ENCODE results near the gene BICRAL. TPM values are rescaled to one million over a fixed set of nuclear protein-coding genes. Genes with fewer than 3 reads are reported as not detected.

The BICRAL gene
- total and polyA plus RNA-seq, 2 donors (not counting 3 experiments of a cell fraction or from before 2014, with no cell fraction given): 5.6 to 6.8 TPM

DNA sequence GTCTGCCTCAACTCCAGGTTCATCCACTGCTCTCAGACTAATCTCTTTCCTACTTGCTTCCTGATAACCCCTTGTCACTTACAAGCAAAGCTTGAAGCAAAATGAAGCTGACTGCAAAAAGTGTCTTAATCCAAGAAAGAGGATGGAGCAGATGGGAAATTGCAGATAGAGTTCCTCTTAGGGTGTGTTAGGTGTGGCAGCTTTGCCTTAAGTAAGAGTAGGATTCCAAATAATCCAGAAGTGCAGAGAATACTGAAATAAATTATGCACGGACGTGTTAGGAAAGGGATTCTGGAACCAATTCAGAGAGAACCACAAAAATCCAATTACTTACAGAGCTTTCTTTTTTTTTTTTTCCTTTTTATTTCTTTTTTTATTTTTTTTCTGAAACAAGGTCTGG is 91.5 kb downstream of the BICRAL start:
- Histone ChIP-seq H3K4me3 (replicated peaks in 1 of 3; ENCODE audit: insufficient read depth in 1 of 3, low read depth in 1 of 3, low read length in 3 of 3) (no peak overlapping the region), H2AFZ (ENCODE audit: low read depth, low read length) (no peak overlapping the region), H3K36me3 (ENCODE audit: control insufficient read depth in 2 of 2, extremely low read depth in 1 of 2, insufficient read depth in 2 of 2, low read length in 2 of 2) (no peaks in the 10 kb centered on the region), H3K9me1 (replicated peaks; ENCODE audit: control insufficient read depth, extremely low read depth, insufficient read depth, low read length) (no peaks in the 10 kb centered on the region), H3K4me2 (ENCODE audit: insufficient read depth, low read length) (no peak overlapping the region), H3K4me1 (ENCODE audit: control insufficient read depth, extremely low read depth, insufficient read depth, low read length) (no peaks in the 10 kb centered on the region), H3K9me3 (replicated peaks; ENCODE audit: control insufficient read depth, insufficient read depth, low read length) (no peaks in the 10 kb centered on the region), H3K79me2 (ENCODE audit: control insufficient read depth, insufficient read depth, low read length) (no peaks in the 10 kb centered on the region), H3K27ac (ENCODE audit: insufficient read depth, low read depth, low read length) (no peak overlapping the region), H3K27me3 (ENCODE audit: control insufficient read depth in 2 of 2, insufficient read depth in 2 of 2, low read length in 2 of 2) (no peaks in the 10 kb centered on the region), H4K20me1 (replicated peaks; ENCODE audit: control insufficient read depth, extremely low read depth, insufficient read depth, low read length) (no peaks in the 10 kb centered on the region), H3K9ac (replicated peaks; ENCODE audit: extremely low read depth, insufficient read depth, low read length) (no peak overlapping the region)
- no peak for DNase-seq (ENCODE audit: low read depth, low spot score)
- TF ChIP-seq, protein P1, sequence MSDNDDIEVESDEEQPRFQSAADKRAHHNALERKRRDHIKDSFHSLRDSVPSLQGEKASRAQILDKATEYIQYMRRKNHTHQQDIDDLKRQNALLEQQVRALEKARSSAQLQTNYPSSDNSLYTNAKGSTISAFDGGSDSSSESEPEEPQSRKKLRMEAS (IDR thresholded peaks at IDR 0.05; ENCODE audit: insufficient read depth, insufficient read length): no peak
- TF ChIP-seq FOS (IDR thresholded peaks at IDR 0.05; ENCODE audit: borderline replicate concordance, insufficient read depth, low read length): no peak
- no peak for TF ChIP-seq EZH2 (IDR thresholded peaks at IDR 0.05; ENCODE audit: borderline replicate concordance, low read depth, low read length, severe bottlenecking)
- no peak for TF ChIP-seq JUN (IDR thresholded peaks at IDR 0.05; ENCODE audit: borderline replicate concordance, insufficient read depth, insufficient read length, low read depth)
- no peak for TF ChIP-seq MYC (IDR thresholded peaks at IDR 0.05; ENCODE audit: low read depth, low read length)
- TF ChIP-seq, protein P2, sequence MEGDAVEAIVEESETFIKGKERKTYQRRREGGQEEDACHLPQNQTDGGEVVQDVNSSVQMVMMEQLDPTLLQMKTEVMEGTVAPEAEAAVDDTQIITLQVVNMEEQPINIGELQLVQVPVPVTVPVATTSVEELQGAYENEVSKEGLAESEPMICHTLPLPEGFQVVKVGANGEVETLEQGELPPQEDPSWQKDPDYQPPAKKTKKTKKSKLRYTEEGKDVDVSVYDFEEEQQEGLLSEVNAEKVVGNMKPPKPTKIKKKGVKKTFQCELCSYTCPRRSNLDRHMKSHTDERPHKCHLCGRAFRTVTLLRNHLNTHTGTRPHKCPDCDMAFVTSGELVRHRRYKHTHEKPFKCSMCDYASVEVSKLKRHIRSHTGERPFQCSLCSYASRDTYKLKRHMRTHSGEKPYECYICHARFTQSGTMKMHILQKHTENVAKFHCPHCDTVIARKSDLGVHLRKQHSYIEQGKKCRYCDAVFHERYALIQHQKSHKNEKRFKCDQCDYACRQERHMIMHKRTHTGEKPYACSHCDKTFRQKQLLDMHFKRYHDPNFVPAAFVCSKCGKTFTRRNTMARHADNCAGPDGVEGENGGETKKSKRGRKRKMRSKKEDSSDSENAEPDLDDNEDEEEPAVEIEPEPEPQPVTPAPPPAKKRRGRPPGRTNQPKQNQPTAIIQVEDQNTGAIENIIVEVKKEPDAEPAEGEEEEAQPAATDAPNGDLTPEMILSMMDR (IDR thresholded peaks at IDR 0.05; ENCODE audit: extremely low read depth in 1 of 2, insufficient read depth in 1 of 2, low read depth in 1 of 2, low read length in 2 of 2): no peak
- TF ChIP-seq POLR2AphosphoS5 (IDR thresholded peaks at IDR 0.05; ENCODE audit: insufficient read depth, low read depth, low read length): no peak
- no peak for TF ChIP-seq POLR2A (IDR thresholded peaks at IDR 0.05; ENCODE audit: low read depth, low read length)
- no peak for TF ChIP-seq GATA2 (IDR thresholded peaks at IDR 0.05; ENCODE audit: insufficient read depth, insufficient read length, low read depth, low read length)
- dilution Hi-C loops (cut with MboI; ENCODE audit: extremely low pct_ligation_motif_present, low sequenced_read_pairs): no loop called here
- intact Hi-C loops (cut with micrococcal nuclease): no loop called here
- no peak for FAIRE-seq
- ChIA-PET CTCF (interaction anchor here (0.6 to 1.9 kb wide), 5 partner anchors 10 to 211 kb away, joined by 3 to 11 read pairs (median 3); no protein-coding TSS in a partner anchor), POLR2A (no interaction called here)
- no TSS peak for BruUV-seq (replicated peaks)

Data from endothelial cell of umbilical vein (primary cell).